Activated effector memory CD4-positive, alpha-beta T cell treated with anti-CD3 and anti-CD28 coated beads, Interleukin-2, amount 50 U/mL, for 16 hours (primary cell): ENCODE data around the gene SAA1.

Source experiments
- DNase-seq: peaks from one replicate; pipeline ENCODE4 v3.0.0-alpha.2; 2020

The SAA1 gene

GRCh38 chr11:18312663-18313420, 46.8 kb downstream of the SAA1 start:
- DNase-seq = no peak

GRCh38 chr11:18313965-18314763, 48.1 kb downstream of the SAA1 start:
- no peak for DNase-seq

DNA sequence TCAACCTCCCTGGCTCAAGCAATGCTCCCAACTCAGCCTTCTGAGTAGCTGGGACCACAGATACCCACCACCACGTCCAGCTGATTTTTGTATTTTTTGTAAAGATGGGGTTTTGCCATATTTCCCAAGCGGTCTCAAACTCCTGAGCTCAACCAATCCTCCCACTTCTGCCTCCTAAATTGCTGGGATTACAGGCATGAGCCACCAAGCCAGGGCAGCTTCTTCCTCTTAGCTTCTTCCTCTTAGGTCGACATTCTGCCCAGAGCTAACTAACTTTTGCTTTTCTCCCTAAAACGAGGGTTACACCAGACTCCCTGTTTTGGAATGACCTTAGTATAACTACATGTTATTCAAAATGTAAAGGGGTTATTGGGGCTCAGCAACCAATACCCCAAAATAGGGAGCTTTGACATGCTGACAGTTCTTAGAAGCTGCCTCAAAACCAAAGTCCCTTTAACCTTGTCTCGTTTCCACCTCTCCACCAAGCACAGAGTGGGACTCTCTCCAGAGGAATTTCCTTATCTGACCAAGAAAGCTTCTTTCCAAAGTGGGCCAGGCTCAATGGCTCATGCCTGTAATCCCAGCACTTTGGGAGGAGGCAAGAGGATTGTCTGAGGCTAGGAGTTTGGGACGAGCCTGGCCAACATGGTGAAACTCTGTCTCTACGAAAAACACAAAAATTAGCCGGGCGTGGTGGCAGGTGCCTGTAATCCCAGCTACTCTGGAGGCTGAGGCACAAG, 48.9 kb downstream of the SAA1 start:
- DNase-seq = no peak

DNA sequence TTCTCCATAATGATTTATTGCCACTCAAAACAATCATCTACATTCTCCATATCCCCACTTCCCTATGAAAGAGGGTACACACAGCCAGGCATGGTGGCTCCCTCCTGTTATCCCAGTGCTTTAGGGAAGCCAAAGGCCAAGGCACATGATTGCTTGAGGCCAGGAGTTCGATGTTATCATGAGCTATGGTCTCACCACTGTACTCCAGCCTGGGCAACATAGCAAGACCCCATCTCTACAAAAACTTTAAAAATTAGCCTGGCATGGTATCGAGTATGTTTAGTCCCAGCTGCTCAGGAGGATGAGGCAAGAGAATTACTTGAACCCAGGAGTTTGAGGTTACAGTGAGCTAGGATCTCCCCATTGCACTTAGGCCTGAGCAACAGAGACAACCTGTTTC, 49.8 kb downstream of the SAA1 start:
- DNase-seq = no peak

GRCh38 chr11:18317551-18317950, 51.5 kb downstream of the SAA1 start:
- DNase-seq = no peak
